ENCODE results near the gene LCN10. TPM values are rescaled to one million over a fixed set of nuclear protein-coding genes. Genes with fewer than 3 reads are reported as not detected.

The LCN10 gene
- total and polyA plus RNA-seq, 4 experiments from 2014 or later: 0.22 to 1.3 (median 0.70) TPM

GRCh38 chr9:136721339-136722092 lies 21.2 kb downstream of the LCN10 start:
- H3K36me3 Mint-ChIP-seq: peaks cover 18 to 30% of the 10 kb centered on the region in 2 donors
- Histone ChIP-seq H3K27ac (ENCODE audit: low read depth, low read length) (no peak overlapping the region), H3K27me3 (ENCODE audit: insufficient read depth, low read length) (no peaks in the 10 kb centered on the region), H3K4me1 (ENCODE audit: insufficient read depth, low read length) (peaks cover 15% of the 10 kb centered on the region), H3K9me3 (ENCODE audit: control insufficient read depth in 1 of 2, low read length in 2 of 2) (no peaks in the 10 kb centered on the region), H3K36me3 (ENCODE audit: insufficient read depth, low read length) (peaks cover 32% of the 10 kb centered on the region), H3K4me3 (ENCODE audit: low read length in 2 of 2) (no peak overlapping the region)
- no peak overlapping the region for H3K4me3 Mint-ChIP-seq
- H3K9me3 Mint-ChIP-seq: no peaks in the 10 kb centered on the region
- CTCF ChIA-PET (ENCODE audit: partially characterized antibody): no interaction called here
- no peaks in the 10 kb centered on the region for H3K27me3 Mint-ChIP-seq
- peak overlapping the region in 4 of 7 donors; percentile 4 to 68 (median 54) for H3K27ac Mint-ChIP-seq
- peak in 1 of 5 donors; percentile 41 for DNase-seq
- H3K4me1 Mint-ChIP-seq: peaks cover 5 to 21% (median 14%) of the 10 kb centered on the region in 4 donors
- intact Hi-C loops (cut with micrococcal nuclease): no loop called here
- POLR2A ChIA-PET (ENCODE audit: partially characterized antibody): no interaction called here

DNA sequence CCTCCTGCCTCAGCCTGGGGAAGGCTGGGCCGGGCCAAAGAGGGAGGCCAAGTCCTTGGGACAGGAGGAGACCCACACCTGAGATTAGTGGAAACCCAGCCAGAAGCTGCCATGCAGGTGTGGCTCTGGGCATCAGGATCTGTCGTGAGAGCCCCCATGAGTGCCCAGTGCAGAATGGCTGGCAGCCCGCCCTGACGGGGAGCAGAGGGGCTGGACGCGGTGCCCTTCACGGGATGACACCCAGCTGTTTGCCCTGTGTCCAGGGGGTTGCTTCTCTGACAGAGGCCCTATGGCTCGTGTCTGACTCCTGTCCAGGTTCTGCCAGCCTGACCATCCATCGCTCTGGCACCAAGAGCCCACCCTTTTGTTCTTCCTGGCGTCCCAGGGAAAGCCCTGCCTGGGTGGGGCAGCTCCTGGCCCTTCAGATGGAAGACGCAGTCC lies 21.8 kb downstream of the LCN10 start:
- intact Hi-C loops (cut with micrococcal nuclease): no loop called here
- Mint-ChIP-seq H3K27me3 (peaks cover 0 to 1% of the 10 kb centered on the region in 2 donors), H3K9me3 (no peaks in the 10 kb centered on the region), H3K4me1 (peaks cover 2 to 15% (median 9%) of the 10 kb centered on the region in 4 donors), H3K36me3 (peaks cover 15 to 24% of the 10 kb centered on the region in 2 donors), H3K4me3 (no peak overlapping the region), H3K27ac (peak overlapping the region in 4 of 7 donors; percentile 4 to 68 (median 54))
- Histone ChIP-seq H3K27me3 (ENCODE audit: insufficient read depth, low read length) (no peaks in the 10 kb centered on the region), H3K36me3 (ENCODE audit: insufficient read depth, low read length) (peaks cover 26% of the 10 kb centered on the region), H3K27ac (ENCODE audit: low read depth, low read length) (no peak overlapping the region), H3K9me3 (ENCODE audit: control insufficient read depth in 1 of 2, low read length in 2 of 2) (no peaks in the 10 kb centered on the region), H3K4me1 (ENCODE audit: insufficient read depth, low read length) (peaks cover 9% of the 10 kb centered on the region), H3K4me3 (ENCODE audit: low read length in 2 of 2) (no peak overlapping the region)
- CTCF ChIA-PET (ENCODE audit: partially characterized antibody): interaction anchor here (1.4 kb wide), 1 partner anchor 236 kb away, joined by 3 read pairs; no protein-coding TSS in a partner anchor
- POLR2A ChIA-PET (ENCODE audit: partially characterized antibody): no interaction called here
- peak in 1 of 5 donors; percentile 32 for DNase-seq

- Histone ChIP-seq H3K4me1 (ENCODE audit: insufficient read depth, low read length) (peaks cover 4% of the 10 kb centered on the region), H3K36me3 (ENCODE audit: insufficient read depth, low read length) (peaks cover 21% of the 10 kb centered on the region), H3K9me3 (ENCODE audit: control insufficient read depth in 1 of 2, low read length in 2 of 2) (no peaks in the 10 kb centered on the region), H3K4me3 (ENCODE audit: low read length in 2 of 2) (no peak overlapping the region), H3K27me3 (ENCODE audit: insufficient read depth, low read length) (no peaks in the 10 kb centered on the region), H3K27ac (ENCODE audit: low read depth, low read length) (no peak overlapping the region)
- Mint-ChIP-seq H3K4me3 (no peak overlapping the region), H3K27me3 (peaks cover 0 to 3% of the 10 kb centered on the region in 2 donors), H3K4me1 (peaks cover 2 to 11% (median 7%) of the 10 kb centered on the region in 4 donors), H3K36me3 (peaks cover 15 to 21% of the 10 kb centered on the region in 2 donors), H3K27ac (no peak overlapping the region), H3K9me3 (no peaks in the 10 kb centered on the region)
- intact Hi-C loops (cut with micrococcal nuclease): no loop called here
- peak in 1 of 5 donors; percentile 34 for DNase-seq
- ChIA-PET CTCF (ENCODE audit: partially characterized antibody) (interaction anchor here (1.4 kb wide), 1 partner anchor 235 kb away, joined by 3 read pairs; no protein-coding TSS in a partner anchor), POLR2A (ENCODE audit: partially characterized antibody) (no interaction called here)
These were observed 22.4 kb downstream of the LCN10 start for GRCh38 chr9:136720251-136720897.

DNA sequence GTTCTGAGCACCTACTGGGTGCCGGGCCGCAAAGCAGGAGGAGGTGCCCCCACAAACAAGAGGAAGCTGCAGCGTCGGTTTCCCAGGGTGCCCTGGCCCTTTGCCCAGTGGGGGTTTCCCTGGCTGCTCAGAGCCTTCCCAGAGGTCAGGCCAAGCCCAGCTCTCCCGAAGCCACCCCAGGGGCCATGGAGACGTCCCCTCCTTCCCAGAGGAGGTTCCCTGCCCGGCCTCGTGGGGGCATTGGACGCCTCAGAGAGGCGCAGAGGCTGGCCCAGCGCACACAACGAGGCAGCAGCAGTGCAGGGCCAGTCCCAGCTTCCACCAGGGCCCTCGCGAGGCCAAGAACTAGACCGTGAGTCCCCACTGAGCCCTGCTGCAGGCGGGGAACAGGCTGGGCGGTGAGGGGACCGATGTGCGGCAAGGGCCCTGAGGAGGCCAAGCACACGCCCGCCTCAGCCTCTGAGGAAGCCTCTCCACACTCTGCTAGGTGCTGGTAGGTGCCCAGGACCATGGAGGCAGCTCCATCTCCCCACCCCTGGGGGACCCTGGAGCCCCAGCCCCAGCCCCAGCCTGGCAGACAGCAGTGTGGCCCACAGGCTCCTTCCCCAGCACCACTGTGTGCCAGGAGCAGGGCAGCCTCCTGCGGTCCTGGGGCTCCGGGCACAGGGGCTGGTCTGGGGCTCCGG lies 23.4 kb downstream of the LCN10 start:
- ChIA-PET POLR2A (ENCODE audit: partially characterized antibody) (interaction anchor here (2.3 kb wide), 1 partner anchor 8 kb away, joined by 17 read pairs; no protein-coding TSS in a partner anchor), CTCF (ENCODE audit: partially characterized antibody) (no interaction called here)
- Histone ChIP-seq H3K4me3 (ENCODE audit: low read length in 2 of 2) (no peak overlapping the region), H3K27ac (ENCODE audit: low read depth, low read length) (no peak overlapping the region), H3K4me1 (ENCODE audit: insufficient read depth, low read length) (peaks cover 3% of the 10 kb centered on the region), H3K27me3 (ENCODE audit: insufficient read depth, low read length) (no peaks in the 10 kb centered on the region), H3K36me3 (ENCODE audit: insufficient read depth, low read length) (peaks cover 11% of the 10 kb centered on the region), H3K9me3 (ENCODE audit: control insufficient read depth in 1 of 2, low read length in 2 of 2) (no peaks in the 10 kb centered on the region)
- H3K4me3 Mint-ChIP-seq: no peak overlapping the region
- peaks cover 12 to 13% of the 10 kb centered on the region in 2 donors for H3K36me3 Mint-ChIP-seq
- H3K4me1 Mint-ChIP-seq: peaks cover 2 to 9% (median 5%) of the 10 kb centered on the region in 4 donors
- no peak overlapping the region for H3K27ac Mint-ChIP-seq
- intact Hi-C loops (cut with micrococcal nuclease): no loop called here
- DNase-seq: no peak
- H3K9me3 Mint-ChIP-seq: no peaks in the 10 kb centered on the region
- H3K27me3 Mint-ChIP-seq: peaks cover 2 to 3% of the 10 kb centered on the region in 2 donors

DNA sequence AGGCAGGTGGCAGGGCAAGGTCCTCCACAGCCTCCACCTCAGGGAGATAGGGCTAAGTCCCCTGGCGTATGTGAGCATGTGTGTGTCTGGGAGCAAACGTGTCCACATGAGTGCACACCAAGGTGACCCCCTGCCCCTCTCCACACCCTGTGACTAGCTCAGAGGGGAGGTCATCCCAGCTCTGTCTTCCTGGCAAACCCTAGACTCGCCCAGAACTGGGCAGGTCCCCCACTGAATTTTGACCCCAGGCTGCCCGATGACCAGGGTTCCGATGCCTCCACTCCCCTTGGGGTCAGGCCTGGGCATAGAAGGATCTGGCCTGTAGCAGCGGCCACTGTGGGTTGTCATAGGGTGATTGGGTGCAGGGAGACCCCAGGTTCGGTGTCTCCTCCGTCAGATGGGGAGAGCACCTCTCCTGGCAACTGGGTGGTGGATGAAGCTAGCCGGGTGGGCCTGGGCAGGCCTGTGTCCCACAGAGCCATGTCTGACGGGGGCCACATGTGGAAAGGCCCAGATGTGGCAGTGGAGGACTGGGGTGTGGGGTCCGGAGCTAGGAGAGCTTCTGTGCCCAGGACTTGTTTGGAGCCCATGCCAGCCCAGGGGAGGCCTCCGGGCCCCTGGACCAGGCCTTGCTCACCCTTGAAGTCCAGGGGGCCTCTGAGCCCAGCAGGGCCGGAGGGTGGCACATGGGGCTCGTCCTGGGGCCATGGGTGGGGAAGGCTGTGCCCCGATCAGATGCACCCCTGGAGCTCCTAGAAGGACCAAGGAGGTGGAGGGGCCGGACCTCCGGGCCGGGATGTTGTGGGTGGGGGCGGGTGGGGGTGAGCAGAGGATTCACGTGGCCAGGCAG lies 24.2 kb downstream of the LCN10 start:
- peak in 1 of 5 donors; percentile 22 for DNase-seq
- Histone ChIP-seq H3K4me1 (ENCODE audit: insufficient read depth, low read length) (peaks cover 3% of the 10 kb centered on the region), H3K27me3 (ENCODE audit: insufficient read depth, low read length) (peaks cover 4% of the 10 kb centered on the region), H3K4me3 (ENCODE audit: low read length in 2 of 2) (no peak overlapping the region), H3K27ac (ENCODE audit: low read depth, low read length) (no peak overlapping the region), H3K36me3 (ENCODE audit: insufficient read depth, low read length) (peaks cover 3% of the 10 kb centered on the region), H3K9me3 (ENCODE audit: control insufficient read depth in 1 of 2, low read length in 2 of 2) (no peaks in the 10 kb centered on the region)
- Mint-ChIP-seq H3K27me3 (peaks cover 2 to 3% of the 10 kb centered on the region in 2 donors), H3K9me3 (no peaks in the 10 kb centered on the region), H3K4me1 (peaks cover under 1 to 2% (median 1%) of the 10 kb centered on the region in 4 donors), H3K36me3 (peaks cover 4 to 5% of the 10 kb centered on the region in 2 donors), H3K4me3 (peak overlapping the region in 1 of 8 donors; percentile 2), H3K27ac (no peak overlapping the region)
- ChIA-PET CTCF (ENCODE audit: partially characterized antibody) (no interaction called here), POLR2A (ENCODE audit: partially characterized antibody) (interaction anchor here (2.3 kb wide), 1 partner anchor 9 kb away, joined by 17 read pairs; no protein-coding TSS in a partner anchor)
- intact Hi-C loops (cut with micrococcal nuclease): no loop called here

GRCh38 chr9:136717399-136717798 lies 25.3 kb downstream of the LCN10 start:
- no peaks in the 10 kb centered on the region for H3K36me3 ChIP-seq (ENCODE audit: insufficient read depth, low read length)
- Mint-ChIP-seq H3K9me3 (no peaks in the 10 kb centered on the region), H3K27me3 (peaks cover 2 to 7% of the 10 kb centered on the region in 2 donors), H3K4me3 (no peak overlapping the region), H3K27ac (no peak overlapping the region), H3K36me3 (peaks cover 4% of the 10 kb centered on the region in 2 donors), H3K4me1 (peaks cover 0 to 2% (median under 1%) of the 10 kb centered on the region in 4 donors)
- no peaks in the 10 kb centered on the region for H3K9me3 ChIP-seq (ENCODE audit: control insufficient read depth in 1 of 2, low read length in 2 of 2)
- ChIA-PET CTCF (ENCODE audit: partially characterized antibody) (no interaction called here), POLR2A (ENCODE audit: partially characterized antibody) (interaction anchor here (0.7 to 1.1 kb wide), 2 partner anchors 10 to 706 kb away, joined by 3 to 4 read pairs; partner anchors contain the start of genes EXD3 and NOXA1)
- intact Hi-C loops (cut with micrococcal nuclease): no loop called here
- no peak for DNase-seq
- peaks cover 3% of the 10 kb centered on the region for H3K4me1 ChIP-seq (ENCODE audit: insufficient read depth, low read length)
- H3K4me3 ChIP-seq (ENCODE audit: low read length in 2 of 2): no peak overlapping the region
- H3K27me3 ChIP-seq (ENCODE audit: insufficient read depth, low read length): peaks cover 8% of the 10 kb centered on the region
- no peak overlapping the region for H3K27ac ChIP-seq (ENCODE audit: low read depth, low read length)
